GM12874 (cell line): ENCODE measurements around the gene CIITA.

Experiments
- CTCF ChIP-seq: IDR thresholded peaks from 2 replicates; pipeline ENCODE4 v1.5.1; 2011; ENCODE audit warnings: low read depth, mild to moderate bottlenecking, control low read depth, low read length, moderate library complexity; ENCODE audit not compliant: insufficient read depth

Gene CIITA

GRCh38 chr16:10972819-10973464, 95.9 kb downstream of the CIITA start:
- TF ChIP-seq CTCF: no peak

- no peak for TF ChIP-seq CTCF
These were observed 99.6 kb downstream of the CIITA start for GRCh38 chr16:10976634-10977033.

DNA sequence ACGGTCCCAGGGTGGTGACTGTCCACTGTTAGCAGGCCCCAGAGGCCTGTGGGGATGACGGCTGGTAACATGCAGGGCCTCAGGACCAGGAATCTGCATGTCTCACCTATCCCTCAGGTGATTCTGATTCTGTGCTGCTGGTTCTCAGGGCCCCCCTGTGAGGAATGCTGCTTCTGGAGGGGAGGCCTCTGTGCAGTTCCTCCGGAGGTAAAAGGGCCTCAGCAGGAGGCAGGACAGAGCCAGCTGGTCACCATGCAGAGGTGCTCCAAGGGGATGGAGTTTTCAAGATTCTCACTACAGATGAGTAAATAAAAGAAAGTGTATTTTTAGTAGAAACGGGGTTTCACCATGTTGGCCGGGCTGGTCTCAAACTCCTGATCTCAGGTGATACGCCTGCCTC, 101.1 kb downstream of the CIITA start:
- no peak for TF ChIP-seq CTCF

DNA sequence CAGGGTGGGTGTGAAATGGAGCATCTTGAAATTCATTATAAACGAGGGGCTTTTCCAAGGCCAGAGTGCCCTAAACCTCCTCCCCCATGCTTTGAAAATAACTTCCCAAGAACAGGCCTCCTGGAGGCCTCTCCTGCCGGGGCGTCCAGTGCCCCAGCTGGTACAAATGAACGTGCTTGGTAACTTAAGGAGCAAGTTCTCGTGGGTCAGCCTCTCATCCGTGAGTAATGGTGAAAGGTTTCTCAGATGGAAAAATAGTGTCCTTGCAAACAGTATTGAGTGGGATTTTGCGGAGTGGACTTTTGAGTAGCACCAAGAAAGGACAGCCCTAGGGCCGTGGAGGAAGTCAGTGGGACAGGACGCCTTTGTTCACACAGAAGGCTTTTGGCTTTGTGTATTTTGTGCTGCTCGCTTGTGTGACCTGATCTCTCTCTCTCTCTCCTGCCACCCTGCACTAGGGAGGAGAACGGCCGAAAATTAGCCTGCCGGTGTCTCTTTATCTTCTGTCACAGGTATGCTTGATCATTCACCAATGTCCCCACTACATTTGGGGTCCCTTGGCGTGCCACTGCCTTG, 102.0 kb downstream of the CIITA start:
- TF ChIP-seq CTCF: no peak

GRCh38 chr16:10979717-10980601, 103.0 kb downstream of the CIITA start:
- no peak for TF ChIP-seq CTCF

DNA sequence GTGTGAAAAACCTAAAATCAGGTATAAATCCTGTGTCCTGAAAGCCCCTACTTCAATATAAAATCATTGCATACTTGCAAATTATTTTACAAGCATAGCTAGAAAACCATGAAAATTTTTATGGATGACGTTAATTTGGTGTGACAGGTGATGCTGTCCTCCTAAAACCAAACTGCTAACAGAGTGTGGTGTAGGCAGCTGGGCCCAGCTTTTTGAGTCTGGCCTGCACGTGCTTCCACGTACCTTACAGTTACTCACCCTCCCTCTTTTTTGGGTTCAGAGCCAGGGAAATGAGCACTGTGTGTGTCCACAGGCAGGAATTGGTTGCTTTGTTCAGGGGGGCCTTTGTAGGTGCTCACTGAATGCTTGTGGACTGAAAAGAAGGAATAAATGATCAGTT, 103.8 kb downstream of the CIITA start:
- TF ChIP-seq CTCF: no peak

DNA sequence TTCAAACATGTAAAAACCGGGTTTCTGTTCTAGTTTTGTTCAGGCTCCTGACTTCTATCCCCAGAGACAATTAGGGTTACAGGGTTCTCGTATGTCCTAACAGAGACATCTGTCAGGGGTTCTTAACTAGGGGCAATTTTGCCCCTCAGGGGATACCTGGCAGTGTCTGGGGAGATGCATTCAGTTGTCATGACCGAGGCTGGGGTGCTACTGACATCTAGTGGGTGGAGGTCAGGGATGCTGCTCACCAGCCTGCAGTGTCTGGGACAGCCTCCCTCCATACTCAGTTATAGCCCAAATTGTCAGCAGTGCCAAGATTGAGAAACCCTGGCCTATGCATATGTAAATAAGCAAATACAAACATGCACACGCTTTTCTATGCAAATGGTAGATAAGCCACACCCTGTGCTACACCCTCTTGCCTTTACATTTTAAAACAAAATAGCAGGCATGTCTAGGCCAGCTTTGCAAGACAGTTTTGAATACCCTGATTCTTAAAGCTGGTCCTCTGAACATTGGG, 104.8 kb downstream of the CIITA start:
- peak; percentile 80 for TF ChIP-seq CTCF
